ENCODE data around the gene KRT24. TPM values are rescaled to one million over a fixed set of nuclear protein-coding genes. Genes with fewer than 3 reads are reported as not detected.

Gene KRT24
- not detected in 5 replicates for total RNA-seq (2022; extraction: Qiagen RNA extraction; ENCODE audit: low read depth)

GRCh38 chr17:40703652-40704051 lies at the start of gene KRT24:
KRT24 (minus strand) TSS chr17:40703752; CDS start chr17:40703693, 59 bp downstream.

DNA sequence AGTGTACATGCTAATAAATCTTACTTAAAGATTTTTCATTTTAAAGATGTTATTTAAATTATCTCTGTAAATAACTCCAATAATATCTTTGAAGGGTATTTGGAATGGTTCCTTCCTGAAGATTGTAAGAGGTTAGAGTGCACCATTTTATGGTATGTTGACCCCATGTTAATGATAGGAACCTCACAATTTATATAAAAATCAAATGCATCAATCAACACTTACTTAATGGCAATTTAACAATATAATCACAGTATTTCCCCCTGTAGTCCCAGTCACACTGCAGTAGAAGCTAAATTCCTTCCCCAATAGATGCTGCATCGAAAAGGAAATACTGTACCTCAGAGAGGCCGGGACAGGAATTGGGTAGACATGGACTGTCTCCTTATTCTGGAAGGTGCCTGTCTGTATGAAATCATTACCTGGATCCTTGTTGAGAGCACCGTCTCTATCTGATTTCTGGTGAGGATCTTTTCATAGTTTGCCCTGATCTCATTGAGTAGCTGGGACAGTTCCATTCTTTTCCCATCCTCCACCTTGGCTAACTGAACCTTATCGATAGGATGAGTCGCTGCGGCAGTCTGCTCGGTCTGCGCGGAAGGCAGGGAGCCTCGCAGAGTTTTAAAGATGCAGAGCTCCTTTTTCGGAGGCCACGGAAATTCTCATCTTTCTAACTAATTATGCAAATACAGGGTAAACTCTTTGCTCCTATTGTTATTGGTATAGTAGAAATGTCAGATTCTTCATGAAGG lies 38.8 kb downstream of the KRT24 start, which contains the start of gene KRT222:
Gene KRT222, minus strand, starts transcription at position 596 of the 752 bp plus-strand sequence. Its CDS starts 78 bp downstream, at position 518.

Other genes starting within 250 kb of the KRT24 start
- gene TNS4, start 202.1 kb downstream of the KRT24 start, total RNA-seq (2022; extraction: Qiagen RNA extraction; ENCODE audit: low read depth), result 67.2 to 109 TPM (median 86.7 TPM) in 5 replicates
- gene CCR7, start 138.3 kb downstream of the KRT24 start, total RNA-seq (2022; extraction: Qiagen RNA extraction; ENCODE audit: low read depth), result 0.80 to 1.2 TPM (median 1.1 TPM) in 5 replicates
- gene SMARCE1, start 55.9 kb downstream of the KRT24 start, total RNA-seq (2022; extraction: Qiagen RNA extraction; ENCODE audit: low read depth), result 109 to 118 TPM (median 115 TPM) in 5 replicates
- gene KRT222, start 38.6 kb downstream of the KRT24 start, total RNA-seq (2022; extraction: Qiagen RNA extraction; ENCODE audit: low read depth), result 0.38 to 0.66 TPM (median 0.58 TPM) in 5 replicates
- gene KRT25, start 51.6 kb upstream of the KRT24 start, total RNA-seq (2022; extraction: Qiagen RNA extraction; ENCODE audit: low read depth), result not detected in 5 replicates
- gene KRT26, start 68.4 kb upstream of the KRT24 start, total RNA-seq (2022; extraction: Qiagen RNA extraction; ENCODE audit: low read depth), result not detected in 5 replicates
- gene KRT27, start 78.8 kb upstream of the KRT24 start, total RNA-seq (2022; extraction: Qiagen RNA extraction; ENCODE audit: low read depth), result not detected in 5 replicates
- gene KRT28, start 96.2 kb upstream of the KRT24 start, total RNA-seq (2022; extraction: Qiagen RNA extraction; ENCODE audit: low read depth), result not detected in 5 replicates
- gene KRT10, start 118.9 kb upstream of the KRT24 start, total RNA-seq (2022; extraction: Qiagen RNA extraction; ENCODE audit: low read depth), result 83.2 to 124 TPM (median 115 TPM) in 5 replicates
- 0.08 TPM in 1 of 5 replicates, not detected in the others for gene KRT12, start 163.5 kb upstream of the KRT24 start, total RNA-seq (2022; extraction: Qiagen RNA extraction; ENCODE audit: low read depth)
- 0.17 to 0.52 TPM (median 0.26 TPM) in 5 replicates for gene KRT20, start 181.5 kb upstream of the KRT24 start, total RNA-seq (2022; extraction: Qiagen RNA extraction; ENCODE audit: low read depth)
- gene KRT23, start 233.9 kb upstream of the KRT24 start, total RNA-seq (2022; extraction: Qiagen RNA extraction; ENCODE audit: low read depth), result 0.08 TPM in 1 of 5 replicates, not detected in the others